Measurements from ENCODE around the gene ODAD3.
"Not testable (repeated sequence)": the region's sequence is repeated elsewhere in the genome, so short reads cannot be mapped to it uniquely, and the experiment has no call there.

The ODAD3 gene

DNA sequence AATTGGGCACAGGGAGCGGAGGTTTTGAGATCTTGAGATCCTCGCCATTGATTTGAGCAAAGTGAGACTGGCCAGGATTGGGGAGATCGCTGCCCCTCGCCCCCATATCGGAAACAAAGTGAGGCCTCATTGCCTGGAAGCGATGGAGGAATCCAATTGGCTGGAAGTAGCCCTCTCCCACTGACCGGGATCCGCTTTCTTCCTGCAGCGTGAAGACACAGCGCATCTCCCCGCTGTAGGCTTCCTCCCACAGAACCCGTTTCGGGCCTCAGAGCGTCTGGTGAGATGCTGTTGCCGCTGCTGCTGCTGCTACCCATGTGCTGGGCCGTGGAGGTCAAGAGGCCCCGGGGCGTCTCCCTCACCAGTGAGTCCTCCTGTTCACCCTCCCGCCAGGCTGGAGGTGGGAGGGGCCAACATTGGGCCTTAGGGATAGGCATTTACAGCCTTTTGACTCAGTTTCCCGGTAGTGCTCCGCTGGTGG is 952 bp upstream of the ODAD3 start:
- Mint-ChIP-seq H3K36me3 (peaks cover 34 to 38% of the 10 kb centered on the region in 2 donors), H3K4me3 (peak overlapping the region; percentile 99), H3K4me1 (peaks cover 22 to 42% of the 10 kb centered on the region in 2 donors), H3K27me3 (no peaks in the 10 kb centered on the region), H3K27ac (peak overlapping the region; percentile 99), H3K9me3 (no peaks in the 10 kb centered on the region)
- DNase-seq (no peak), ATAC-seq (replicated peaks) (no peak)

DNA sequence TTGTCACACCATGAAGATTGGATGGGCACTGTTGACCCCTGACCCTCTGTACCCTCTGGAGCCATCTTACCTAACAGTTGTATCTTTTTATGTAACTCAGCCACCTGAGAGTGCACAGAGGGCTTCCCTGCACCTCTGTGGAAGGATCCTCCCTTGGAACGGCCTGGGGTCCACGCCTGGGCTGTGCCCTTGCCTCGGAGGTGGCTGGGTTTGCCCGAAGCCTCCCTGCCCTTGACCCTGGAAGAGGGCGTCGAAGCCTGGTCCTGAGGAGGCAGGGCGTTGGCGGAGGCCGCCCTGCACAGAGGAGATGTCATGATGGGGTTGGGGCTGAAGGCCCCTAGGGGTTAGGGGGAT is 241 bp downstream of the ODAD3 start:
- no peaks in the 10 kb centered on the region for H3K27me3 Mint-ChIP-seq
- peak overlapping the region; percentile 99 for H3K4me3 Mint-ChIP-seq
- H3K36me3 Mint-ChIP-seq = peaks cover 25 to 31% of the 10 kb centered on the region in 2 donors
- peak overlapping the region; percentile 99 for H3K27ac Mint-ChIP-seq
- peaks cover 19 to 36% of the 10 kb centered on the region in 2 donors for H3K4me1 Mint-ChIP-seq
- DNase-seq (no peak), ATAC-seq (replicated peaks) (peak; percentile 14 to 22)
- H3K9me3 Mint-ChIP-seq = no peaks in the 10 kb centered on the region

DNA sequence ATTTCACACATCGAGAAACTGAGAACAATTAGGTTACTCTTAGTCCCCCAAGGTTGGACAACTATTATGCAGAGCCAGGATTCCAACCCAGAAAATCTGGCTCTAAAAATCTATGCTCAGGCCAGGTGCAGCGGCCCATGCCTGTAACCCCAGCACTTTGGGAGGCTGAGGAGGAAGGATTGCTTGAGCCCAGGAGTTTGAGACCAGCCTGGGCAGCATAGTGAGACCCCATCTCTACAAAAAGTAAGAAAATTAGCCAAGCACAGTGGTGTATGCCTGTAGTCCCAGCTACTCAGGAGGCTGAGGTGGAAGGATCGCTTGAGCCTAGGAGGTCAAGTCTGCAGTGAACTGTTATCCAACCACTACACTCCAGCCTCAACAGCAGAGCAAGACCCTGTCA is 1.4 kb downstream of the ODAD3 start:
- H3K27ac Mint-ChIP-seq; H3K4me3 Mint-ChIP-seq; ATAC-seq (replicated peaks); H3K9me3 Mint-ChIP-seq; H3K27me3 Mint-ChIP-seq; DNase-seq: not testable (repeated sequence)
- peaks cover 22 to 25% of the 10 kb centered on the region in 2 donors for H3K36me3 Mint-ChIP-seq
- H3K4me1 Mint-ChIP-seq = peaks cover 19 to 35% of the 10 kb centered on the region in 2 donors

DNA sequence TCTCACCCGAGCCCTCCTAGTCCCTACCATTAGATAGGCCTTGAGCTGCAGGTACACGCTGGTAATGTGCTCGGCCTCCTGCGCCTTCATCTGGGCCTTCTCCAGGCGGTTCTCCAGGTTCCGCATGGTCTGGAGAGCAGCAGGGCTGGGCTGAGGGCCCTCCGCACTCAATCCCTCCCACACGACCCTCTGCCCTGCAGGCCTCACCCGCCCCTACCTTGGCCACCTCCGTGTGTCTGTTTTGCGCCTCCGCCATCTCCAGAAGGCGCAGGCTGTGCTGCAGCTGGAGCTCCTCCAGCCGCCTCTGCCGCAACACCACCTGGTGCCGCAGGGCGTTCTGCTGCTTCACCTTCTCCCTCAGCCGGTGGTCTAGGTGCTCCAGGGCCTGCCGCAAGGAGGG is 8.3 kb downstream of the ODAD3 start:
- DNase-seq = no peak
- Mint-ChIP-seq H3K9me3 (no peaks in the 10 kb centered on the region), H3K36me3 (no peaks in the 10 kb centered on the region), H3K4me3 (no peak overlapping the region), H3K27me3 (peaks cover 10 to 13% of the 10 kb centered on the region in 2 donors), H3K4me1 (peaks cover 19 to 25% of the 10 kb centered on the region in 2 donors), H3K27ac (no peak overlapping the region)
- no peak for ATAC-seq (replicated peaks)

DNA sequence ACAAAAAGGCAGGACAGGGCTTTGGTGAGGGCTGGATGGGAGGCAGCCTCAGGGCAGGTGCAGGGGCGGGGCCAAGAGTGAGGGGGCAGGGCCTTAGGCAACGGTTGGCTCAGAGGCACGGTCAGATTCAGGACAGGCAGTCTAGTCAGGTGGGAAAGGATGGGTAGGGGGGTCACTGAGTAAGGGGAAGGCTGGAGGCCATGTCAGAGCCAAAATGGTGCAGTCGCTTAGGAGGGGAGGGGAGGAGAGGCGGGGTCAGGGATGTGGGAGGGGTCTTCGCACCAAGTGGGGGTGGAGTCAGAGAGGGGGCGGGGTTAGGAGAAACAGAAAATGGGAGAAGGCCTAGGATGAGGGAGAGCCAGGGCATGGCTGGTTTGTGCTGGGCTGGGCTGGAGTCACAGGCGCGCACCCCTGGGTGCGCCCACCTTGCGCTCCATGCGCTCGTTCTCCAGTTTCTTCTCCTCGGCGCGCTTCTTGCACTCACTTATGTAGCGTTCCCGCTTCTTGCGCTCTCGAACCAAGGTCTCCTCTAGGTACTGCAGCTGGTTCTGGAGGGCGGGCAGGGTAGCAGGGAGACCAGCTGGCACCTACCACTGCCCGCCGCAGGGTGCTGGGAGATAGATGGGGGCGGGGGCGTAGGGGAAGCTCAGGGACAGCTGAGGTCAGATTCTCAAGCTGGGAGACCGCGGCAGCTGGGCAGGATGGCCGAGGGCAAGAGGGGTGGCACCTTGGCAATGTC is 9.0 kb downstream of the ODAD3 start:
- Mint-ChIP-seq H3K4me3 (no peak overlapping the region), H3K36me3 (no peaks in the 10 kb centered on the region)

DNA sequence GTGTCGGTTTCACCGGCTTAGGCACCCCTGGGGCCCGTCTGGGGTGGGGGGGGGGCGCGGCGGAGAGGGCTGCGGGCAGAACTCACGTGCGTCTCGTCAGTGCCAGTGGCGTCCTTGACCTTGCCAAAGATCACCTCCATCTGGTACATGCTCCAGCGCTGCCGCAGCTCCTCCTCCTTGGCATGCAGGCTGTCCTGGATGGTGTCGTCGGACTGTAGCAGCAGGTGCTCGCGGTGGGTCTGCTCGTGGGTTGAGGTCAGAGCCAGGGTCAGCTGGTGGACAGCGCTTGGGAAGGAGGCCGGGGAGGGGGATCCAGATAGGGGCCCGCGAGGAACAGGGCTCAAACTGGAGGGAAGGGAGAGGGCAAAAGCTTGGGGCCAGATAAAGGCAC is 11.1 kb downstream of the ODAD3 start:
- Mint-ChIP-seq H3K4me1 (peaks cover 35 to 46% of the 10 kb centered on the region in 2 donors), H3K9me3 (no peaks in the 10 kb centered on the region), H3K27me3 (peaks cover 27 to 33% of the 10 kb centered on the region in 2 donors), H3K27ac (no peak overlapping the region), H3K4me3 (no peak overlapping the region), H3K36me3 (no peaks in the 10 kb centered on the region)
- DNase-seq (no peak), ATAC-seq (replicated peaks) (no peak)

More for the DNA sequence above, 9.0 kb downstream of the ODAD3 start:
- Mint-ChIP-seq H3K27me3 (peaks cover 16 to 20% of the 10 kb centered on the region in 2 donors), H3K27ac (peak overlapping the region; percentile 17), H3K9me3 (no peaks in the 10 kb centered on the region), H3K4me1 (peaks cover 26 to 33% of the 10 kb centered on the region in 2 donors)
- ATAC-seq (replicated peaks) (no peak), DNase-seq (no peak)

DNA sequence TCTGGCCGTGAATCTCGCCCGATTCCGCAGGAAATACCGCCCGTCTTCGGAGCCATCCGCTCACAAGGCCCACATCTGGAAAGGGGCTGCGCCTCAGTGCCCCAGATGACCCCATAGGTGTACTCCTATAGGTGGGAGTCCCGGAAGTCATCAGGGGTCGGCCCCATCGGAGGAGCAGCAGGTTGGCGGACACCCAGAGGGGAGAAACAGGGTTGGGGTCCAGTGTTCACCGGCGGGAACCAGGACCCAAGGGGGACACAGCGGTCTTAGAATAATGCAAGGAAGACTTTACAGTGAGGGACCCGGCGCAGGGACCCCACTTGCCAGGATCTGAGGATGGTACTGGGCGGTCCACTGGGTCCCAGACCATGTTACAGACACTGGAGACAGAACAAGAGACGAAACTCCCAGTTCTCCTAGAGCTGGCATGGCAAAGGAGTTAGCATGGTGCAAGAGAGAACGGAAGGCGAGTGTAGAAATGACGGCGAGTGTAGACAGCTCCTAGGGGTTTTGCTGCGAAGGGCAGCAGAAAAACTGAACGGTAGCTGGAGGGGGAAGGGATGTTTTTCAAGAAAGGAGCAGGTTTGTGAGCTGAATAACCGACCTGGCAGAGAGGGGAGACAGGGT is 11.6 kb downstream of the ODAD3 start:
- peak overlapping the region in 1 of 2 donors; percentile 83 for H3K4me3 Mint-ChIP-seq
- no peak overlapping the region for H3K27ac Mint-ChIP-seq
- H3K4me1 Mint-ChIP-seq = peaks cover 40 to 51% of the 10 kb centered on the region in 2 donors
- no peaks in the 10 kb centered on the region for H3K9me3 Mint-ChIP-seq
- no peaks in the 10 kb centered on the region for H3K36me3 Mint-ChIP-seq
- ATAC-seq (replicated peaks) = no peak
- peaks cover 31 to 38% of the 10 kb centered on the region in 2 donors for H3K27me3 Mint-ChIP-seq
- no peak for DNase-seq

DNA sequence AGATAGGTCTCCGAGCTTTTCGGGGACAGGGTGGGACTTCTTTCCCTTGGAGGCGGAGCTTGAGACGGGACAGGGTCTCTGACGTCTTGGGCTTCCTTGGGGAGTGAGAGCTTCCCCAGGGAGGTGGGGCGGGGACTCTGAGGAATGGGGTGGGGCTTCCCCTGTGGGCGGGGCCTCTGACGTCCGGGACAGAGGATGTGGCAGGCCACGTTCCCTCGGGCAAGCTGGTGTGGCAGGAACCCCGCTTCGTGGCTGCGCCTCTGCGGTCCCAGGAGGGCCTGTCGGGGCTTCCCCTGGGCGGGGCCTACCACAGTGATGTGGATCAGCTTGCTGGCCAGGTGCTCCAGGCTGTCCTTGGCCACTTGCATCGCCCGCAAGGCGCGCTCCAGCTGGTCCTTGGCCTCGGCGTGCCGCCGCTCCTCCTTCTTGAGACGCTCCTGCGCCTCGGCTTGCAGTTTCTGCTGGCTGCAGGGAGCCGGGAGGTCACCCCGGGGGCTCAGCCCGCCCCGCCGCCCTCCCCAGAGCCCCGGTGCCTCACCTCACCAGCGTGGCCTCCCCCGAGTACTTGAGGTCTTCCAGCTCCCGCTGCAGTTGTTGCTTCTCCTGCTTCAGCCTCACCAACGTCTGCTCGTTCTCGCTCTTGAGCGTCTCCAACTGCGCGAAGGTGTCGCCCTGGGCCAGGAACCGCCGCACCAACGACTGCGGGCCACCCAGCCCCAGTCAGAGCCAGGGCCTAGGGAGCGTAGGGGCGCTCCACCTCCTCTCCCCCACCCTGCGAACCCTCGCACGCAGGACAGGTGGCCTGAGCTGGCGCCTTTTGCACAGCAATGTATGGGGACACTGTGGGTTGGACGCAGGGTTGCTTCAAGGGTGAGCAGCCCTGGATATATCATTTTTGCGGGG is 12.5 kb downstream of the ODAD3 start:
- H3K27ac Mint-ChIP-seq = peak overlapping the region; percentile 88
- H3K9me3 Mint-ChIP-seq = no peaks in the 10 kb centered on the region
- H3K4me3 Mint-ChIP-seq = peak overlapping the region; percentile 81 to 83
- ATAC-seq (replicated peaks) (peak; percentile 88 to 92), DNase-seq (peak; percentile 95)
- H3K36me3 Mint-ChIP-seq = no peaks in the 10 kb centered on the region
- peaks cover 31 to 41% of the 10 kb centered on the region in 2 donors for H3K27me3 Mint-ChIP-seq
- peaks cover 42 to 54% of the 10 kb centered on the region in 2 donors for H3K4me1 Mint-ChIP-seq

DNA sequence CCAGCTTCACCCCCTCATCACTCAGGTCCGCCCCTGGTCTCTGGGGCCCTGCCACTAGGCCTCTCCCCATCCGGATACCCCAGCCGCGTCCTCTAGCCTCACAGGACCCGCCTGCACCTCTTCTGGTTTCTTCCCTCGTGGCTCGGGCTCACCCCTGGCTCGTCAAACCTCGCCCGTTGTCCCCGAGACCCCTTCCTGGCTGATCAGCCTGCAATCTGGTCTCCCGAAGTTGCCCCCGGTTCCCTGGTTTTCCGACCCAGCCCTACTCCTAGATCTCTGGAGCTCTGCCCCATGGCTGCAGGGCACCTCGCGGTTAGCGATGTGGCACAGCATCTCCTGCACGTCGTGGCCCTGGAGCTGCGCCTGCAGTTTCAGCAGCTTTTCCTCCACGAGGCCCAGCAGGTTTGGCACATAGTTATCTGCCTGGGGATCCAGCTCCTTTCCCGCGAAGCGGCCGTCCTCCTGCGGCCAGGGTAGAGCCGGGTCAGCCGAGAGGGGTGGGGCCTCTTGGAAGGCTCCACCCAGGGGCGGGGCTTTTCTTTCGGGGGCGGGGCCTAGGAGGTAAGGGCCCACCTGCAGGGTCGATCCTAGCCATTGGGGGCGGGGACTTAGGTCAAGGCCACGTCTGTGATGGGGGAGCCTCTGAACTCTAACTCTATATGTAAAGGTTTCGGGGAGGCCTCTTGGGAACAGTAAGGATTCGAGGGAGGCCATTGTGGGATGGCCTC is 13.4 kb downstream of the ODAD3 start:
- peaks cover 31 to 41% of the 10 kb centered on the region in 2 donors for H3K27me3 Mint-ChIP-seq
- peak; percentile 68 to 72 for ATAC-seq (replicated peaks)
- peaks cover 42 to 54% of the 10 kb centered on the region in 2 donors for H3K4me1 Mint-ChIP-seq
- H3K27ac Mint-ChIP-seq = peak overlapping the region; percentile 71
- peak overlapping the region; percentile 81 to 83 for H3K4me3 Mint-ChIP-seq
- H3K9me3 Mint-ChIP-seq = no peaks in the 10 kb centered on the region
- peak; percentile 59 for DNase-seq
- no peaks in the 10 kb centered on the region for H3K36me3 Mint-ChIP-seq

DNA sequence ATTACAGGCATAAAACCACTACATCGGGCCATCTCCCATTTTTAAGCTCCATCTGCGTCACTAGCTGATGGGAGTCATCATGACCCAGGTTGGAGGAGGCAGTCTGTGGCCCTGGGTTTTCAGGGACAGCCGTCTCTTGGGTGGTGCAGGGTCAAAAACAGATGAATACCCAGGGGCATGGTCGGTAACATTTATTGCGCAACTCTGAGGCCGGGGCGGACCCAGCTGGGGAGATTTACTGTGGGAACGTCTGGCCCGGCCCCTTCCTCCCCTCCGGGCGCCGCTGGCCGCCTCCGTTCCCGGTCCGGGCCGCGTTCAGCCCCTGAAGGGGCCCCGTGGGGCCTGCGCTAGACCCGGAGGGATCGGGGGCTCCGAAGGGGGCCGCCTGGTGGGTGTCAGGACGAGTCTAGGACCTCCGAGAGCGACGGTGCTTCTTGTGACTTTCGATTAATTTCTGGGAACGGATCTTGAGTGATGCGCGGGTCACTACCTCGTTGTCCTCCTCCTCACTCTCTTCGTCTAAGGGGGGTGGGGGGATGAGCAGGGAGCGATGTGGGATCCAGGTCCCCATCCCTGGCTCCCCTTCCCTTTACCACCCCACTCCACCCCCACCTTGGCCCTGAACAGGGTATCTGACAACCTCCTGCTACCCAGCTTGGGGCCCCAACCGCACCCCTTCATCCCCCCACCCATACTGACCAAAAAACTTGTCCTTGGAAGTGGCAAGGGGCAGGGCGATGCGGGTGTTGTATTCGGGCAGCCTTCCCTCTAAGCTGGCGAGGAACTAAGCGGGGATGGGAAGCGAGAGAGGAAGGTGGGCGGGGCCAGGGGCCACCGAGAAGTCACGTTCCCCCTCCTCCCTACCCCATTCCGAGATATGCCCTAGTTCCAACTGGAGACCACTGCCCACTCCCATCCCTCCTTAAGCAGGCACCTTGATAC is 14.2 kb downstream of the ODAD3 start:
- peak overlapping the region; percentile 4 for H3K27ac Mint-ChIP-seq
- H3K27me3 Mint-ChIP-seq = peaks cover 31 to 41% of the 10 kb centered on the region in 2 donors
- no peaks in the 10 kb centered on the region for H3K36me3 Mint-ChIP-seq
- no peak for ATAC-seq (replicated peaks)
- peaks cover 42 to 54% of the 10 kb centered on the region in 2 donors for H3K4me1 Mint-ChIP-seq
- H3K4me3 Mint-ChIP-seq = peak overlapping the region; percentile 81 to 83
- no peaks in the 10 kb centered on the region for H3K9me3 Mint-ChIP-seq
- DNase-seq = no peak

DNA sequence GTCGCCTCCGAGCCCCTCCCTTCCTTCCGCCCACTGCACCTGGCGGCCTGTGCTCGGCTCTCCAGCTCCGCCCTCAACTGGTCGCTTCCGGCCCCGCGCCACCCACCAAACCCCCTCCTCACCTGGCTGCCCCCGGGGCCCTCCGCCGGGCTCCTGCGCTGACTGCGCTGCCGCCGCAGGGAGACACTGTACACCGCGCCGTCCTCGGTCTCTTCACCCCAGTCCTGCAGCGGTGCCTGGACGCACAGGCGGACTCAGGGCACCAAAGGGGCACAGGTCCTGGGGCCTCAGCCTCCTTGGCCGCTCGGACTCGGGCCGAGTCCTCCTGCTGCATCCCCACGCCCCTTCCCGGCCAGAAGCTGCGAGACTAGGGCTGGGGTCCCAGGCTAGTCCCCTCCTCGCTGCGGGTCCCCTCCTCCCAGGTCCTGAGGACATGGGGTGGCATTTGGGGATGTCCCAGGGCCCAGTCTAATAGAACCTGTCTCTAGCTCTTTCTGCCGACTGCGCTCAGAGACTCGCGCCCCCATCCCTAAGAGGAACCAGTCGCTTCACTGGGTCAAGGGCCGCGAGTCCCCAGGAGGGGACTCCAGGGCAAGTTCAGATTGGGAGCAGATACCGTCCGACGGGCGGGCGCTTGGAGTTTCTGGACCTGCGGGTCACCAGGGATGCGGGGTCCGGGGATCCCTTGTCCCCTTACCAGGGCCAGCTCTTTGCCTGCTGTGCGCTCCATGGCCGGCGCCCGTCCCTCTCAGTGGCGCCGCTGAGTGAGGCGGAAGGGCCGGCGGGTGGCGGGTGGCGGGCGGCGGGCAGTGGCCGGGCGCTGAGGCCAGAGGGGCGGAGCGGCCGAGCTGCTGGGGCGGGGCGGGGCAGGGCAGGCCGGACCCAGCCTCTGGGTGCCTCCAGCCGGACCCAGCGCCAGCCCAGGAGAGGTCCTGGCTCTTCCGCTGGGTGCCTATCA is 16.1 kb downstream of the ODAD3 start, which contains the start of gene RGL3:
RGL3 (minus strand) TSS at position 766 of the 958 bp plus-strand sequence; CDS start at position 730, 36 bp downstream.
- DNase-seq (no peak), ATAC-seq (replicated peaks) (no peak)
- Mint-ChIP-seq H3K36me3 (no peaks in the 10 kb centered on the region), H3K27ac (peak within 1 kb of the TSS; percentile 4), H3K4me1 (peaks cover 40 to 51% of the 10 kb centered on the region in 2 donors), H3K27me3 (peaks cover 30 to 39% of the 10 kb centered on the region in 2 donors), H3K4me3 (peak within 1 kb of the TSS; percentile 66 to 72), H3K9me3 (no peaks in the 10 kb centered on the region)

DNA sequence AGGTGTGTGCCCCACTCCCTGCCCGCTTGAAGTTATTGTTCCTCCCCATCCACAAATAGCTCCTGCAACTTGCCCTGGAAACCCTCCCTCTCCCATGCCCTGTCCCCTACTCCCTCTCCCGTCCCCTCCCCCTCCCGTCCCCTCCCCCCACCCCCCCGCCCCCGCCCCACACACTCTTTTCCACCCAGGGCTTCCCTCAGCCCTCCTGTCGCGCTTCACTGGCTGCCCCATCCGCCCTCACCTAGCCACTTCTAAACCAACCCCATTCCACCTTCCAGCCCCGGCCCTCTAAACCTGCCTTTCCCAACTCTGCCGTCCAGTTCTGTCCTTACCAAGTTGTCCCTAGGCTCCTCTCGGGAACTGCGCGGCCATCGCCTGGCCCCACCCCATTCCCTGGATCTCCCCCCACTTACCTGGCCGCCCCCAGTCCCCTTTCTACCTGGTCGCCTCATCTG is 16.8 kb downstream of the ODAD3 start:
- Mint-ChIP-seq H3K27ac (no peak overlapping the region), H3K4me1 (peaks cover 34 to 44% of the 10 kb centered on the region in 2 donors), H3K9me3 (no peaks in the 10 kb centered on the region), H3K4me3 (peak overlapping the region; percentile 66 to 72), H3K36me3 (no peaks in the 10 kb centered on the region), H3K27me3 (peaks cover 22 to 32% of the 10 kb centered on the region in 2 donors)
- DNase-seq (no peak), ATAC-seq (replicated peaks) (no peak)

Data from stimulated activated naive B cell treated with anti-CD40 and anti-IgM and Interleukin-4, amounts not matched to agents 10 μg/mL and 1 μg/mL and 100 μg/mL, for 72 hours (primary cell).